KOPT-K1 (cell line): Measurements from ENCODE around the gene TMEM229B.

Experiments used
- H3K27ac ChIP-seq: fragments of 200-600 bp; sonication (generic); 2 replicates; pipeline ENCODE4 v1.5.1; 2016; ENCODE audit warnings: antibody characterized with exemption, mild to moderate bottlenecking, low read depth, low read length; ENCODE audit not compliant: poor library complexity, severe bottlenecking
- H3K36me3 ChIP-seq: fragments of 200-600 bp; sonication (generic); 2 replicates; pipeline ENCODE4 v1.5.1; 2017; ENCODE audit warnings: antibody characterized with exemption, mild to moderate bottlenecking, low read length, moderate library complexity; ENCODE audit not compliant: insufficient read depth
- H3K9me3 ChIP-seq: fragments of 200-600 bp; sonication (generic); 2 replicates; pipeline ENCODE4 v1.5.1; 2017; ENCODE audit warnings: antibody characterized with exemption, low read length, mild to moderate bottlenecking; ENCODE audit not compliant: insufficient read depth, poor library complexity, severe bottlenecking

TMEM229B gene

DNA sequence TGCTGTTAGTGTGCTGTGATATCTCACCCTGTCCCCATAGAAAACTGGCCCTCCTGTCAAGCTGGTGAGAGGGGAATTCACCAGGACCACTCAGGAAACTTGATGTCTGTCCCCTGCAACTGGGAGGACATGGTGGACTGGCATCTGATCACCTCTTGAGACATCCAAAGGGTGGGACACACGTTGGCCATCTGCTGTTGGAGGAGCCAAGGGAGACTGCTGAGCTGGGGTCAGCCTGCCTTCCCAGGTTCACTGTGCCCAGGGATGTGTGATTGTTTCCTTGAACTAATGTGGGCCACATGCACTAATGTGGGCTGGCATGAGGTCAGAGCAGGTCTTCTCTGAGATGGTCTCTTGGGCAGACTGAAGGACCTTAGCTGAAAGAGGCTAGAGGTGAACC, 16.7 kb upstream of the TMEM229B start:
- no peak overlapping the region for H3K27ac ChIP-seq
- H3K36me3 ChIP-seq: no peaks in the 10 kb centered on the region
- H3K9me3 ChIP-seq: no peaks in the 10 kb centered on the region

DNA sequence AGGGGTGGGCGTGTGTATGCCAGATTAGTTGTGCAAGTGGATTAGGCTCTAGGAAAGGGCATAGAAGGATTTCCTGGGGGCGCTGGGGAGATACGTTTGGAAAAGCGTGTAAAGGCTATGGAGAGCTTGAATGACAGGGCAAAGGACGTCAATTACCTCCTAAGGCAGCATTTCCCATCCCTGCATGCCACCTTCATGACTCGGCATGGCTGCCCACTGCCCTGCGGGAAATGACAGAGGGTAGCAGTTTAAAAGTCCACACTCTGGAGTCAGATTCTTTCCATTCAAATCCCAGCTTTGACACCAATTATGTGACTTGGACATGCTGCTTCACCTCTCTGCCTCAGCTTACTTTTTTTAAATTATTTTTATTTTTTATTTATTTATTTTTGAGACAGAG, 14.8 kb upstream of the TMEM229B start:
- Histone ChIP-seq H3K36me3 (no peaks in the 10 kb centered on the region), H3K9me3 (no peaks in the 10 kb centered on the region), H3K27ac (no peak overlapping the region)

DNA sequence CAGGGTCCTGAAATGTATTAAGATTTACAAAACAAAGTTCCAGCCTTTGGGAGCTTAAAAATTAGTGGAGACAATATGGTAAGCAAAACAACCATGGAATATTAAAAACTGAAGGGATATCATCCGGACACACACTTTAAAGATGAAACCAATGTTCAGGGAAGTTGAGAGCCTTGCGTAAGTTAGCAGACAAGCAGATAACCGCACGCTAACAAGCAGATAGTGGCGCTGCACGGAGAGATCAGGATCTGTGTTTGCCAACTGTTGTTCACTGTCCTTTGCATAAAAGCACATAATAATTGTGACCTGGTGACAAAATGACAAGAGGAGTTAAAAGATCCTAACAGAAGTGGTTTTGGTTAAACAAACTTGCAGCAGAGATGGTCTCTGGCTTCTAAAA, 14.3 kb upstream of the TMEM229B start:
- Histone ChIP-seq H3K9me3 (no peaks in the 10 kb centered on the region), H3K27ac (no peak overlapping the region), H3K36me3 (no peaks in the 10 kb centered on the region)

DNA sequence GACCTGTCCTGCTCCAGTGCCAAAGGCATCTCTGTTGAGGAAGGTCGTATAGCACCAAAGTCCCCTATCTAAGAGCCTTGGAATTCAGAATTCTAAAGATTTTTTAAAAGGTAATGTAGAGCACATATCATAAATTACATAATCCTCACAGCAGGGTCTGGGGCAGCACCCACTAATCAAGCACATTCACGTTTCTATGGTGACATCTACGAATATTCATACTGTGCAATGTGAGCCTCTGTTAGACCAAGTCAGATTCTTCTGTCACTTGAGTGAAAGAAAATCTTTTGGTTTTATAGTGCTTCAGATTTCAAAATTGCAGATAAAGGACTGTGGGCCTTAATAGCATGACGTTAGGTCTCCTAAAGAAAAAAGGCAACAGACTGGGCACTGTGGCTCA, 13.1 kb upstream of the TMEM229B start:
- Histone ChIP-seq H3K36me3 (no peaks in the 10 kb centered on the region), H3K9me3 (no peaks in the 10 kb centered on the region), H3K27ac (no peak overlapping the region)

DNA sequence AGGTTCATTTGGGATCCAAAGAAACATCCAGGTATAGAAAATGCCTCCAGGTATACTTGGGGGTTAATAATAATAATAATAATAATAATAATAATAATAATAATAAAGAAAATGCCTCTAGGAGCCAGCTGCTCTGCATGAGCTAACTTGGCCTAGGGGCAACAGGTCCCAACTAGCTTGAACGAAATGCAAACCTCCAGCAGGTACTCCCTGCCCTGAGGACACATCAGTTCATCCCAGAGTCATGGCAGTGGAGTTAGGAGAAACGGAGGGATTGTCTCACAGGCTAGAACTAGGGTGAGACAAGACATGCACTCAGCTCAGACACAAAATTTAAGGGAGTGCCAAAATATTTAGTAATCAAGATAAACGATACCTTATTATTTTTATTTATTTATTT, 12.5 kb upstream of the TMEM229B start:
- H3K27ac ChIP-seq: no peak overlapping the region
- H3K36me3 ChIP-seq: no peaks in the 10 kb centered on the region
- H3K9me3 ChIP-seq: no peaks in the 10 kb centered on the region

DNA sequence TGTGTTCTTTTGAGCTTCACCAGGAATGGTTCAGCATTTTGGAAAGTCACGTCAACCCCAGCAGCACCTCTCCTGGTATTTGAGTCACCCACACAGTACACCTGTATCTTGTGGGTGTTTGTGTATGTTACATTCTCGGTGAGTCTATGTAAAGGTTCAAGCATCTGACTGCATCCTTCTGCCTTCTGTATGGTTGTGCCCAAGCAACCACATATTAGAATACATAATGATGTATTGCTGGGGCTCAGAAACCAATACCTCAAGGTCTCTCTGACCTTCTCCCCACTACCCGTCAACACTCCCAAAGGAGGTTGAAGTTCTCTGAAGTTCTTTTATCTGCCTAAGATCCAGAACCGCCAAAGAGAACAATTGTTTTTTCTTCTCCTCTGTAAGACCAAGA, 9.2 kb upstream of the TMEM229B start:
- Histone ChIP-seq H3K36me3 (no peaks in the 10 kb centered on the region), H3K9me3 (peaks cover 19% of the 10 kb centered on the region), H3K27ac (no peak overlapping the region)

DNA sequence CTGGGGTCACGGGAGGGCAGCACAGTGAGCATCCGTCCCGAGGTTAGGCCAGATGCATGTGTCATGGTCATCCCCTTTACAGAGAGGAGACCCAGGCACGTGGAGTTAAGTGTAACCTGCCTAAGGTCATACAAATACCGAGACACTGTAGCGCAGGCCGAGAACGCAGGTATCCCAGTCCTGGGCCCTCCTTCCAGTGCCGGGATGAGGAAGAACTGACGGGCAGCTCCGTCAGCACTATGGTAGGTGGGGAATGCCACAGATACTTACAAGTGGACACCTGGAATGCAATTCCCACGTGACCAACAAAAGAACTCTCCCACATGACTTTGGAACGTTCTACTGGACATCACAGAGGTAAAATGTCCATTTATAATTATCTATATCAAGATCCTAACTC, 8.7 kb upstream of the TMEM229B start:
- Histone ChIP-seq H3K27ac (no peak overlapping the region), H3K36me3 (no peaks in the 10 kb centered on the region), H3K9me3 (peaks cover 24% of the 10 kb centered on the region)

DNA sequence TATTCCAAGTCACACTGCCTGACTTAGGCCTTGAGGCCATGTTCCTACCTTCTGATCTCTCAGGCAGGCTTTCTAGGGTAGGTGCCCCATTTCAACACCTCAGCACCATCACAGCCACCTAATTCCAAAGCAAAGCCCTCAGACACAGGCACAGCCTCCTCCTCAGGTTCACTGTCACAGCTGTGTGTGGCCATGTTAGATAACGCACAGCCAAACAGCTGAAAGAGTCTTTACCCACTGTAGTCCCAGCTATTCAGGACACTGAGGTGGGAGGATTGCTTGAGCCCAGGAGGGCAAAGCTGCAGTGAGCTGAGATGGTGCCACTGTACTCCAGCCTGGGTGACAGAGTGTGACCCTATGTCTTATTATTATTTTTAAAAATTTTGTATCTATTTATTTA, 7.3 kb upstream of the TMEM229B start:
- no peak overlapping the region for H3K27ac ChIP-seq
- H3K9me3 ChIP-seq: peaks cover 25% of the 10 kb centered on the region
- no peaks in the 10 kb centered on the region for H3K36me3 ChIP-seq

DNA sequence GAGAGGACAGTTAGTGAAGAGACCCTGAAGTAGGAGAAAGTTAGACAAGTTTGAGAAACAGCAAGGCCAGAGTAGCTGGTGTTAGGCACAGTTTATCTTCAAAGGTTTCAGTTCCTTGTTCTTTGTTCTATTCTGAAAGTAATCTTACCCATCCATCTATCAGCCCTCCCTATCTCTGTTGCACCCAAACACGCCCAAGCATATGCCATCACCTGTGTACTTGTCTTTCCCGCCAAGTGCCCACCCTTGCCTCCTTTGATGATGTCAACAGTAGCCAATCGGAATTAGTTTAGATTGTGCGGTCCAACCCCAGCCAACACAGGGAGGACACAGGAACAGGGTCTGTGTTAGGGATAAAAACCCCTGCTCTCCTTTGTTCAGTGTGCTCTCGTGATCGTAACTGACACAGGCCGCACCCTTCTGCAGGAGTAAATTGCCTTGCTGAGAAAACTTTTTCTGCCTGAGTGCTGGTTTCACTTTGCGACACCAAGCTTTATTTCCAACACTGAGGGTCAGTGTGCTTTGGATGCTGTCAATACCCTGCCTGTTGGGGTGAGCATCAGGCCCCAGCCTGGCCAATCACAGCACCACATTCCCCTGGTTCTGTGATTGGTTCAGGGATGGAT, 4.7 kb upstream of the TMEM229B start:
- no peaks in the 10 kb centered on the region for H3K36me3 ChIP-seq
- H3K9me3 ChIP-seq: peaks cover 25% of the 10 kb centered on the region
- no peak overlapping the region for H3K27ac ChIP-seq

DNA sequence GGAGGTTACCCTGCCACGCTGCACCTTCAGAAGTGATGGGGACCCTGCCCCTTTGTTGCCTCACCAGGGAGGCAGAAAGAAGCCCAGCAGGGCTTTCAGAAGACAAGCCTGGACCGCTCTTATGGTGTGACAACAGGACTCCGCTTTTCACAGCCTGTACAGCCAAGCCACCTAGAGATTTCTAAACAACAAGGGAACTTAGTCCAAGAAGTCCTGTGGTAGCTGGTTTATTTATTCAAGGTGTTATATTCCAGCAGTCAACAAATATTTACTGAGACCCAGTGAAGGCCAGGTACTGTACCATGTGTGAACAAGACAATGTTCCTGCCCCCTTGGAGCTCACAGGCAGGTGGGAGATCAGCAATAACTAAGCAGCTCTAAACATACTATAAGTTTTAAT, 4.0 kb upstream of the TMEM229B start:
- Histone ChIP-seq H3K36me3 (no peaks in the 10 kb centered on the region), H3K9me3 (peaks cover 25% of the 10 kb centered on the region), H3K27ac (no peak overlapping the region)

DNA sequence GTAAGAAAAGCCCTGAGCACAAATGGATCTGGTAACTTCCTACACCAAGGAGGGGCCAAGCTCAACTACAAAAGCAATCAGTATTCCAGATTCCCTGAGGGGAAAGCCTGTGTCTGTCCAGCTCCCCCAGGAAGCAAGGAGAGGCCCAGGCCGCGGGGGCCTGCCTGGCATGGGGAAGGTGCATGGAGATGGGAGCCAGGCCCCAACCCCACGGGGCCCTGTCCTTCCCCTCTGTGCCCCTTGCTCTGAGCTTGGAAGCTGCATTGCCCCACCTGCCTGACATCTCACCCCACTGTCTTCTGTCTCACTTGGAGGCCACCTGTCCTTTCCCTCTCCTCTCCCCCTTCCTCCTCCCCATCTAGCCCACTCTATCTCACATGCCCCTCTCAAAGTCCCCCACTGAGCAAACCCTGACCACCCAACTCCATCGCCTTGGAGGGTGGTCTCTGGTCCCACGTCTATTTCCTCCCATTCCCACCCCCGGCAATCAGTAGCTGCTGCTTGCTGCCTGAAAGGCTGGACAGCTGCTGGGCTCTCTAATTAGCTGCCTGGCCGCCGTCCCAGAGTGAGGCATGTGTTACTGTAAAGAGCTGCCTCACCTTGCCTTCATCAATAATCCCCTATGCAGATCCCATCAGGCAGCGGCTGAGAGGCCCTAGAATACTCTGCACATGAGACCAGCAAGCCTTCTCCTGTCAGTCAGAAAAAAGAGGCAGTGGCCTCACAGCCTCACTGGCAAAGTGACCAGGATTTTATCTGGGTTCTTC, 3.4 kb upstream of the TMEM229B start:
- no peak overlapping the region for H3K27ac ChIP-seq
- no peaks in the 10 kb centered on the region; the same call in 1 of the 2 replicates for H3K36me3 ChIP-seq
- peaks cover 25% of the 10 kb centered on the region for H3K9me3 ChIP-seq

DNA sequence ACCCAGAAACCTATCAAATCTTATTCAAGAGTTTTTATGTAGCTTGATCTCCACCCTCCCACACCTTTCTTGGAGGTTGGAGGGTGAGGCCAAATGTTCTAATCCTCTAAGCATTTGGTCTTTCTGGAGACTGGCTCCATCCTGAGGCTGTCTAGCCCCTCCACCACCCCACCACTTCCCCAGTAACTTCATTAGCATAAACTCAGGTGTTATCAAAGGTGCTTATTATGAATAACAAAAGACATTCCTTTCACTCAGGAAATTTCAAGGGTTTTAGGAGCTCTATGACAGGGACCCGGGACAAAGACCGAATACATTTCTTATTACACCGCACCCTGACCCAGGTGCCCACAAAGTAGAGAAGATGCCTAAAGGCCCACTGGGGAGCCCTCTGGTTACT, 2.8 kb upstream of the TMEM229B start:
- H3K9me3 ChIP-seq: peaks cover 25% of the 10 kb centered on the region
- peaks cover 6% of the 10 kb centered on the region for H3K36me3 ChIP-seq
- no peak overlapping the region for H3K27ac ChIP-seq

DNA sequence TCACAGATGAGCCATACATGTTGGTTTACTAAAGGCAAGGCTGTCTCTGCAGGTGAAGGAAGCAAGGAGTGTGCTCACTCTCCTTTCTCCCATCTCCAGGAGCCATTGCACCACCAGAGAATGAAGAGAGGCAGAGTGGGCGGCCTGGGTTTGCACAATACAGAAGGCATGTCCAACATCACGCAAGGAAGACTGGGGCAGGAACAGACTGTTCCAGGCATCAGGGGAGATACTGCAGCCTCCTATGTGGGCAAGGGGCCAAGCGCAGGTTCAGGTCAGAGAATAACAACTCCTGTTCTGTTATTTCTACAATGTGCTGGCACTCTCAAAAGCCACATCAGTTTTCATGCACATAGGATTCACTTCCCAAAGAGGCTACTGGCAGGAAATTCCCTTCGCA, 1.7 kb upstream of the TMEM229B start:
- peaks cover 25% of the 10 kb centered on the region for H3K9me3 ChIP-seq
- H3K36me3 ChIP-seq: peaks cover 6% of the 10 kb centered on the region
- no peak overlapping the region for H3K27ac ChIP-seq

DNA sequence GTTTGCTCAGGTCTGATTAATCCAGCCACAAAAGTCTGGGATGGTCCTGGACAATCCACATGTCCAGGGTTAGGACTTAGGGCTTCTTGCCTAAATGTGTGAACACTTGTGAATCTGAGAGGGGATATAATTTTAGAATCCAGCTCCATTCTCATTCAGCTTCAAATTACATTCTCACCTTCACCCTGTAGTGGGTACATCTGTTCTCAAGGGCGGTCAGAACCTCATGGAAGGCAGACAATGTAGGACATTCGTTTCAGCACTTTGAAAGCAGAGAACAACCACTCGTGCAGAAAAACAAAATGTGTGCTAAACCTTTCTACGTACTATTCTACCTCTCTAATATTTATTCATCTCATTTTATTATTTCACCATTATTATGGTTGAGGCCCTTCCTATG, 1.2 kb downstream of the TMEM229B start:
- Histone ChIP-seq H3K36me3 (peaks cover 10% of the 10 kb centered on the region), H3K27ac (peak overlapping the region; percentile 87), H3K9me3 (peaks cover 2% of the 10 kb centered on the region)

DNA sequence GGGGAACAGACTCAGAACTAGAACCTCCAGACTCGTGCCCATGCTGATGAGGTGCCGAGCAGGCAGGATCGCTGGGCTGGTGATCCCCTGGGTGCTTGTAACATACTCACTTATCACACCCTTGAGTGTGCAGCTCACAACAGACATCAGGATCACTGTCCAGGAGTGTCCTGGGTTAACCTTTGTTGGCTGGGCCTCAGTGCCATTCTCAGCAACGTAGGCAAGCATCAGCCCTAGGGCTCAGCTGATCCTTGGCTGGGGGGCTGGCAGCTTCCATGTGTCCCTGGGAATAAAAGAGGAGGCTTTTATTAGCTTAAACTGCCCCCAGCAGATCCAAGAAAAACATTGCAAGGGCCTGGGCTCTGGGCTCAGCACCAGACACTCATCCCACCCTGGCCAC, 1.6 kb downstream of the TMEM229B start:
- peak overlapping the region; percentile 87 for H3K27ac ChIP-seq
- H3K9me3 ChIP-seq: no peaks in the 10 kb centered on the region
- H3K36me3 ChIP-seq: peaks cover 10% of the 10 kb centered on the region

DNA sequence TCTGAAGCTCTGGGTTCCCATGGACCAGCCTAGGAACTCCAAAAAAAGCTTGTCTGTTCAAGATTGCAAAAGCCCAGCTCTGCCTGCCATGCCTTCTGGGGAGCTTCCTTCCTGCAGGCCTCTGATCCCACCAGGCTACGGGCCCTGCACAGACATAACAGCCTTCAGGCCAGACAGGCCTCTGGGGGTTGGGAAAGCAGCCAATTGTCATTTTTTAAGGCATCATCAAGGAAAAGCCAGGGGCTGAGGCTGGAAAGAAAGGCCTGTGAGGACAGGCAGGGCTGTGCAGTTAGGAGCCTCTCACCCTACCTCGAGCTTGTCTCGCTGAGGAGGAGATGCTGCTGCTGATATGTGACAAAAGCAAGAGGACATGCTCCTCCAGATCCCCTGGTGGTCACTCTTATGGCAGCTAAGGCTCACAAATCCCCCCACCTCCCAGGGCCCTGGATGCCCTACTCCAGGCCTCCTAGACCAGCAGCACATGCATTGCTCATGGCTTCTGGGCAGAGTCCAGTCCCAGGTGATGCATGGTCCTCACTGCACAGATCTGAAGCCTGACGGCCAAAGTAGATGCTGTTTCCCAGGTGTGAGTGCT, 2.9 kb downstream of the TMEM229B start:
- Histone ChIP-seq H3K27ac (no peak overlapping the region), H3K9me3 (no peaks in the 10 kb centered on the region), H3K36me3 (peaks cover 10% of the 10 kb centered on the region)
